Measurements from ENCODE around the gene GAB1. TPM values are rescaled to one million over a fixed set of nuclear protein-coding genes. Genes with fewer than 3 reads are reported as not detected.

The GAB1 gene
- total RNA-seq, 1 donor from 2014 or later, result 32.6 TPM

- H3K27me3 Mint-ChIP-seq (ENCODE audit: unreplicated experiment), result no peaks in the 10 kb centered on the region
- H3K4me3 Mint-ChIP-seq (ENCODE audit: unreplicated experiment), result no peak overlapping the region
- H3K27ac Mint-ChIP-seq (ENCODE audit: unreplicated experiment), result no peak overlapping the region
- no peaks in the 10 kb centered on the region for H3K4me1 Mint-ChIP-seq (ENCODE audit: unreplicated experiment)
- TF ChIP-seq CTCF (IDR thresholded peaks at IDR 0.05), result no peak
- DNase-seq (ENCODE audit: extremely low spot score, unreplicated experiment), result no peak
- no peaks in the 10 kb centered on the region for H3K9me3 Mint-ChIP-seq (ENCODE audit: unreplicated experiment)
- H3K36me3 Mint-ChIP-seq (ENCODE audit: unreplicated experiment), result peaks cover 44% of the 10 kb centered on the region
Measured at GRCh38 chr4:143473334-143474126, 136.9 kb downstream of the GAB1 start.

- Mint-ChIP-seq H3K9me3 (ENCODE audit: unreplicated experiment) (no peaks in the 10 kb centered on the region), H3K27ac (ENCODE audit: unreplicated experiment) (no peak overlapping the region), H3K27me3 (ENCODE audit: unreplicated experiment) (no peaks in the 10 kb centered on the region), H3K4me1 (ENCODE audit: unreplicated experiment) (no peaks in the 10 kb centered on the region), H3K36me3 (ENCODE audit: unreplicated experiment) (peaks cover 19% of the 10 kb centered on the region), H3K4me3 (ENCODE audit: unreplicated experiment) (no peak overlapping the region)
- DNase-seq (ENCODE audit: extremely low spot score, unreplicated experiment), result no peak
- no peak for TF ChIP-seq CTCF (IDR thresholded peaks at IDR 0.05)
Measured at GRCh38 chr4:143477487-143477886, 140.8 kb downstream of the GAB1 start.

- H3K27me3 Mint-ChIP-seq (ENCODE audit: unreplicated experiment), result peaks cover 11% of the 10 kb centered on the region
- no peak for TF ChIP-seq CTCF (IDR thresholded peaks at IDR 0.05)
- no peak for DNase-seq (ENCODE audit: extremely low spot score, unreplicated experiment)
- no peaks in the 10 kb centered on the region for H3K36me3 Mint-ChIP-seq (ENCODE audit: unreplicated experiment)
- H3K27ac Mint-ChIP-seq (ENCODE audit: unreplicated experiment), result no peak overlapping the region
- no peaks in the 10 kb centered on the region for H3K4me1 Mint-ChIP-seq (ENCODE audit: unreplicated experiment)
- no peak overlapping the region for H3K4me3 Mint-ChIP-seq (ENCODE audit: unreplicated experiment)
- no peaks in the 10 kb centered on the region for H3K9me3 Mint-ChIP-seq (ENCODE audit: unreplicated experiment)
Measured at GRCh38 chr4:143481361-143481760, 144.7 kb downstream of the GAB1 start.

GRCh38 chr4:143482840-143483239 is 146.2 kb downstream of the GAB1 start:
- no peak overlapping the region for H3K4me3 Mint-ChIP-seq (ENCODE audit: unreplicated experiment)
- no peak overlapping the region for H3K27ac Mint-ChIP-seq (ENCODE audit: unreplicated experiment)
- no peaks in the 10 kb centered on the region for H3K4me1 Mint-ChIP-seq (ENCODE audit: unreplicated experiment)
- peak; percentile 75 for TF ChIP-seq CTCF (IDR thresholded peaks at IDR 0.05)
- no peak for DNase-seq (ENCODE audit: extremely low spot score, unreplicated experiment)
- H3K36me3 Mint-ChIP-seq (ENCODE audit: unreplicated experiment), result no peaks in the 10 kb centered on the region
- no peaks in the 10 kb centered on the region for H3K9me3 Mint-ChIP-seq (ENCODE audit: unreplicated experiment)
- peaks cover 11% of the 10 kb centered on the region for H3K27me3 Mint-ChIP-seq (ENCODE audit: unreplicated experiment)

GRCh38 chr4:143486314-143486713 is 149.6 kb downstream of the GAB1 start:
- TF ChIP-seq CTCF (IDR thresholded peaks at IDR 0.05), result no peak
- no peak overlapping the region for H3K27ac Mint-ChIP-seq (ENCODE audit: unreplicated experiment)
- peaks cover 18% of the 10 kb centered on the region for H3K27me3 Mint-ChIP-seq (ENCODE audit: unreplicated experiment)
- DNase-seq (ENCODE audit: extremely low spot score, unreplicated experiment), result no peak
- no peaks in the 10 kb centered on the region for H3K36me3 Mint-ChIP-seq (ENCODE audit: unreplicated experiment)
- peaks cover 9% of the 10 kb centered on the region for H3K9me3 Mint-ChIP-seq (ENCODE audit: unreplicated experiment)
- H3K4me1 Mint-ChIP-seq (ENCODE audit: unreplicated experiment), result no peaks in the 10 kb centered on the region
- no peak overlapping the region for H3K4me3 Mint-ChIP-seq (ENCODE audit: unreplicated experiment)

Measured in osteocyte (in vitro differentiated cells).